Esophagus (tissue), 2 donors: ENCODE results near the gene CCDC85B. TPM values are rescaled to one million over a fixed set of nuclear protein-coding genes. Genes with fewer than 3 reads are reported as not detected.
A peak's percentile ranks its signal among the peaks of the same experiment; 100 is the strongest.

Source experiments
- H3K27ac ChIP-seq, 2 donors: one replicate each; pipeline ENCODE4 v1.5.1; 2013; ENCODE audit warnings: low read depth in 2 of 2, mild to moderate bottlenecking in 2 of 2, inconsistent platforms in 1 of 2, low read length in 1 of 2, moderate library complexity in 1 of 2
- H3K27me3 ChIP-seq, 2 donors: one replicate each; pipeline ENCODE4 v1.6.1; 2013; ENCODE audit warnings: low read length in 2 of 2, control low read depth in 1 of 2, mild to moderate bottlenecking in 1 of 2; ENCODE audit not compliant: insufficient read depth in 2 of 2, control insufficient read depth in 1 of 2
- H3K36me3 ChIP-seq, 2 donors: one replicate each; pipeline ENCODE4 v1.6.1; 2013; ENCODE audit warnings: low read length in 1 of 2; ENCODE audit not compliant: control insufficient read depth in 2 of 2, insufficient read depth in 2 of 2
- H3K4me1 ChIP-seq, 2 donors: one replicate each; pipeline ENCODE4 v1.6.1; 2013; ENCODE audit warnings: low read length in 1 of 2; ENCODE audit not compliant: control insufficient read depth in 2 of 2, insufficient read depth in 2 of 2
- H3K4me3 ChIP-seq, 2 donors: one replicate each; pipeline ENCODE4 v1.5.1; 2013; ENCODE audit warnings: low read length in 2 of 2, mild to moderate bottlenecking in 2 of 2, low read depth in 1 of 2, moderate library complexity in 1 of 2
- H3K9me3 ChIP-seq, 2 donors: one replicate each; pipeline ENCODE4 v1.6.1; 2013; ENCODE audit warnings: mild to moderate bottlenecking in 2 of 2, low read depth in 1 of 2, low read length in 1 of 2, moderate library complexity in 1 of 2; ENCODE audit not compliant: control insufficient read depth in 2 of 2, insufficient read depth in 1 of 2
- WGBS, 2 donors: extraction: QIAGEN DNeasy Blood & Tissue Kit; methylation state at CpG; one replicate each; pipeline ENCODE4 v1.1.7; 2013; 5-methylcytosine and 5-hydroxymethylcytosine counted together
- polyA plus RNA-seq, 2 donors: library from polyadenylated mRNA; stranded (reverse); fragments of 200-250 nt; gene quantifications; one replicate each; pipeline ENCODE4 v1.2.3, GENCODE V29; 2013
- donor health status: healthy with polysubstance abuse.
- donor health status: Bipolar disorder and iron deficiency.

Gene CCDC85B
- polyA plus RNA-seq, 2 donors, result 13.5 to 22.7 TPM

- peaks cover 4 to 14% of the 10 kb centered on the region in 2 donors for H3K4me1 ChIP-seq
- 1% methylated on average over 33 to 49 of the region's 49 CpGs for WGBS, 2 donors
Measured at GRCh38 chr11:65857500-65857852, 33.0 kb upstream of the CCDC85B start.

DNA sequence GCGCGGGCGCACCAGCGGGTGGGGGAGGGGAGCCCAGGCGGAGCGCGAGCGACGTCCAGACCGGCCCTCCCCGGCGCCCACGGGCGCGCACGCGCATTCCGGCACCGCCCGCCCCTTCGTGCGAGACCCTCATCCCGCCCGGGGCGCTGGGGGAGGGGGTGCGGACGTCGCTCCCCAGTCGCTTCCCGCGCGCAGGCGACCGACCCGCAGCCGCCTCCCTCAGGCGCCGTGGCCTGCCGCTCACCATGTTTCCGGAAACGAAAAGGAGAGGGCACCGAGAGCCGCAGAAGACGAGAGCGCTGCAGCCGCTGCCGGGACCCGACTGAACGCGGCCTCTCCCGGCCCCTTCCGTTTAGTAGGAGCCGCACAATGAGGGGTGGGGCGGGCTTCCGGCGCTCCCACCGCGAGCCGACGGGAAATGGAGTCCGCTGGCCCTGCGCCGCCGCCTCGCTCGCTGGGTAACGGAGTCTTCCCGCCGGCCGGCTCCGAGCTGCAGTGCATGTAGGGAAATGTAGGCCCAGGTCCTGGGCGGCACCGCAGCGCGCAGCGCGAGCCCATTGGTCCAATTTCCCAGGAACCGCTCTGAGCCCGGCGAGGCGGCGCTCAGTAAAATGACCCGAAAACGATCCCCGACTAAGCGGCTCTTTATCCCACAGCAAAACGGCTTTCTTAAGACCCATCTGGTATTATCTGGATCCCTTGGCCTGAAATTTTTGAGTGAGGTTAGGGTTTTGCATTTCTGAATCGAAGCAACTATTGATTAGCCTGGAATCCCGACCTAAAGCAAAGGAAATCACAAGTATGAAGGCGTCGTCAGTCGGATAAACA lies 32.4 kb upstream of the CCDC85B start, which contains the start of gene CFL1:
TSS of gene CFL1 (minus strand) at position 328 of the 828 bp plus-strand sequence. CDS start at position 247, 81 bp downstream.
- Histone ChIP-seq H3K27ac (peak within 1 kb of the TSS; percentile 98), H3K4me3 (peak within 1 kb of the TSS; percentile 80 to 99), H3K27me3 (no peaks in the 10 kb centered on the region), H3K4me1 (peaks cover 4 to 14% of the 10 kb centered on the region in 2 donors), H3K36me3 (peaks cover 23 to 33% of the 10 kb centered on the region in 2 donors), H3K9me3 (no peaks in the 10 kb centered on the region)
- WGBS, 2 donors, result 0 to 1% methylated on average over 87 to 92 of the region's 92 CpGs

More at GRCh38 chr11:65857500-65857852, 33.0 kb upstream of the CCDC85B start:
- H3K36me3 ChIP-seq, result peaks cover 23 to 35% of the 10 kb centered on the region in 2 donors
- H3K4me3 ChIP-seq, result peak overlapping the region; percentile 80 to 99
- no peaks in the 10 kb centered on the region for H3K9me3 ChIP-seq
- H3K27ac ChIP-seq, result peak overlapping the region; percentile 93 to 98
- no peaks in the 10 kb centered on the region for H3K27me3 ChIP-seq

- WGBS, 2 donors, result 0 to 1% methylated on average over 10 of the region's 10 CpGs
- H3K4me3 ChIP-seq, result peak overlapping the region; percentile 64 to 90
- H3K27me3 ChIP-seq, result no peaks in the 10 kb centered on the region
- peak overlapping the region; percentile 97 to 98 for H3K27ac ChIP-seq
- no peaks in the 10 kb centered on the region for H3K9me3 ChIP-seq
- peaks cover 21 to 33% of the 10 kb centered on the region in 2 donors for H3K36me3 ChIP-seq
- peaks cover 4 to 14% of the 10 kb centered on the region in 2 donors for H3K4me1 ChIP-seq
Measured at GRCh38 chr11:65858681-65859087, 31.8 kb upstream of the CCDC85B start.

DNA sequence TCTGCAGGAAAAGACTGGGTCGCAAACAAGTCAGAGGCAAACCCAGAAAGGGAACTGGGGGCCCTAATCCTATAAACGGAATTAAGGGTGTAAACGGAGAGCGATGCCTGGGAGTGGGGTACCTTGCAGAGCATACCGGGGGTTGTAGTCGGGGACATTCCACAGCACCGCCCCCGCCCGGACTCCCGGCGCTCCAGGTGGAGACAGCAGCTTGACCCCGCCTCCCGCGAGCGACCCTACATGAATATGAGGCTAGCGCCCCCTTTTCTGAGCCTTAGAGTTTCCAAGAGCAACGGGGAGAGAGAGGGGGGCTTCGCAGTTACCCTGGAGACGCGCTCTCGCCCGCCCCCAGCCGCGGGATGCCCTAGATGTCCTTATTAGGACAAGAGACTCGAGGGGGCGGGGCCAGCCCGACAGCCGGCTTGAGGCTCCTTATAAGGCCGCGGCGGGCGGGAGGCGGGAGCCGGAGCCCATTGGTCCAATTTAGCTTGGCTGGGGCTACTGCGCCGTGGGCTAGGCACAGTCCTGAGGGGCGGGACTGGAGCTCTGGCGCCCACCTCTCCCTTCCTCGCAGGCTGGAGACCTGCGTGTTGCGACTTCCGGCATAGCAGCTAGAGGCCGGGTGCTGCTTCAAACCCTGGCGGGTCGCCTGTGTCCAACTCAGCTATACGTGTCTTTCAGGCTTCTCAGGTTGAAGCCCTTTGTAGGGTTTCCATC lies 31.2 kb upstream of the CCDC85B start:
- peaks cover 17 to 34% of the 10 kb centered on the region in 2 donors for H3K36me3 ChIP-seq
- peak overlapping the region; percentile 64 to 90 for H3K4me3 ChIP-seq
- H3K27ac ChIP-seq, result peak overlapping the region; percentile 97 to 98
- H3K27me3 ChIP-seq, result no peaks in the 10 kb centered on the region
- WGBS, 2 donors, result 0 to 1% methylated on average over 46 of the region's 46 CpGs
- peaks cover 4 to 14% of the 10 kb centered on the region in 2 donors for H3K4me1 ChIP-seq
- H3K9me3 ChIP-seq, result no peaks in the 10 kb centered on the region

- Histone ChIP-seq H3K4me1 (peaks cover 4 to 14% of the 10 kb centered on the region in 2 donors), H3K36me3 (peaks cover 11 to 35% of the 10 kb centered on the region in 2 donors), H3K4me3 (peak overlapping the region; percentile 64 to 90), H3K27me3 (no peaks in the 10 kb centered on the region), H3K9me3 (no peaks in the 10 kb centered on the region), H3K27ac (peak overlapping the region; percentile 97 to 98)
- 1 to 2% methylated on average over 16 of the region's 16 CpGs for WGBS, 2 donors
Measured at GRCh38 chr11:65859812-65860277, 30.6 kb upstream of the CCDC85B start.

DNA sequence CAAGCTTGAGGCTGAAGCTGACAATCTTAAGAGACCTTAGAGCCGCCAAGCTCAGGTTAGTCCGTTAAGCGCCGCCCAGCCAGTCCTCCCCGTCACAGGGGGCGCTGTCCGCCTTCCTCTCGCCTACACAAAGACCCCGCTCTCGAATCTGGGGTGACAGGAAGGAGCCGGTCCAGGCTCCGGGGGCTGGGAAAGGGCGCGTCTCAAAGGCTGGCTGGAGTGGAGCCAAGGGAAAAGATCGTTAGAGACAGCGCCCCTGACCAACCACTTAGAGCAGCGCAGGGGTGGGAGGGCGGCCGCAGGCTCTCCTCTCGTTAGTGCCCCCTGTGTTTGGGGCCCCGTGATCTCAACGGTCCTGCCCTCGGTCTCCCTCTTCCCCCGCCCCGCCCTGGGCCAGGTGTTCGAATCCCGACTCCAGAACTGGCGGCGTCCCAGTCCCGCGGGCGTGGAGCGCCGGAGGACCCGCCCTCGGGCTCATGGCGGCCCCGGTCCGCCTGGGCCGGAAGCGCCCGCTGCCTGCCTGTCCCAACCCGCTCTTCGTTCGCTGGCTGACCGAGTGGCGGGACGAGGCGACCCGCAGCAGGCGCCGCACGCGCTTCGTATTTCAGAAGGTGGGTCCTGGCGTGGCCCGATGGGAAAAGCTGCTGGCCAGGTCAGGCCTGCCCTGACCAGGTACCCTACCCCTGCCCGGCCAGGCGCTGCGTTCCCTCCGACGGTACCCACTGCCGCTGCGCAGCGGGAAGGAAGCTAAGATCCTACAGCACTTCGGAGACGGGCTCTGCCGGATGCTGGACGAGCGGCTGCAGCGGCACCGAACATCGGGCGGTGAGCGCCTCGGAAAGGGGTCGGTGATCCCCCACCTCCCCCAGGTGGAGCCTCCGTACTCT lies 30.0 kb upstream of the CCDC85B start, which contains the start of gene MUS81:
TSS of gene MUS81 (plus strand) at position 156 of the 887 bp plus-strand sequence. CDS start at position 477, 321 bp downstream.
- peak within 1 kb of the TSS; percentile 64 to 90 for H3K4me3 ChIP-seq
- H3K4me1 ChIP-seq, result peaks cover 1 to 14% of the 10 kb centered on the region in 2 donors
- WGBS, 2 donors, result 0% methylated on average over 74 to 78 of the region's 78 CpGs
- H3K27ac ChIP-seq, result peak within 1 kb of the TSS; percentile 97 to 98
- H3K36me3 ChIP-seq, result peaks cover 5 to 35% of the 10 kb centered on the region in 2 donors
- H3K27me3 ChIP-seq, result no peaks in the 10 kb centered on the region
- no peaks in the 10 kb centered on the region for H3K9me3 ChIP-seq

DNA sequence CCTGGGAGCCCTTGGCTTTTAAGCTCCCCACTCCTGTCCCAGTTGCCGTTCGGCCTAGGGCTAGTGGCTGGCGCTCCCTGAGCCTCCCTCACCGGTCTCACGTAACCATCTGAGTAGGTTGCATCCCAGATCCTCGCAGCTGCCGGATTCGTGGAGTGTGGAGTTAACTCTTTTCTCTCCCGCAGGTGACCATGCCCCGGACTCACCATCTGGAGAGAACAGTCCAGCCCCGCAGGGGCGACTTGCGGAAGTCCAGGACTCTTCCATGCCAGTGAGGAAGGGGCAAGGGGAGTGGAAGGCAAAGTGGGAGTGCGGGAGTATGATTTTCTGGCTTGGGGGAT lies 29.3 kb upstream of the CCDC85B start:
- Histone ChIP-seq H3K4me1 (peaks cover 0 to 14% of the 10 kb centered on the region in 2 donors), H3K27ac (peak overlapping the region; percentile 97 to 98), H3K4me3 (peak overlapping the region; percentile 64 to 90), H3K9me3 (no peaks in the 10 kb centered on the region), H3K27me3 (no peaks in the 10 kb centered on the region), H3K36me3 (peaks cover 0 to 34% of the 10 kb centered on the region in 2 donors)
- WGBS, 2 donors, result 5 to 11% methylated on average over 14 of the region's 14 CpGs

DNA sequence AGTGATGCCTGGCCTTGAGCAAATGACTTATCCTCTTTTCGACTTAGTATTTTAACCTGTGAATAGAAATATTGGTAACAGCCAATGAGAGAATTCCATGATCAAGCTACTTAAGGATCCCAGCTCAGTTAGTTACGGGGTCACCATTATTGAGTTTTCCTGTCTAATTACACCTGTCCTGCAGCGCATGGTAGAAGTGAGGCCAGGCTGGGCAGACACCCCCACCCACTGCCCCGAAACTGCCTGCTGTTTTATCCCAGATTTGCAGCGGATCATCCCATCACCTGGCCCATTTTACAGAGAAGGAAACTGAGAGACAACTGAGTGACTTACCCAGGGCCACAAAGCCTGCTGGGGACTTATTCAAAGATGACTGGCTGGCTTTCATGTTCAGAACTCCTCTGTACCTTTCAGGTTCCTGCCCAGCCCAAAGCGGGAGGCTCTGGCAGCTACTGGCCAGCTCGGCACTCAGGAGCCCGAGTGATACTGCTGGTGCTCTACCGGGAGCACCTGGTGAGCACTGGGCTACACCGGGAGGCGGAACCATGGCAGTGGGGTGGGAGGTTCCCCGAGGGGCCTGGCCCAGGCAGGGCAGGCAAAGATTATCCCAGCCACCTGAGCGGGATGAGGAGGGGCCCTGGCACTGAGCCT lies 28.8 kb upstream of the CCDC85B start:
- WGBS, 2 donors, result 77 to 82% methylated on average over 13 of the region's 13 CpGs
- Histone ChIP-seq H3K27me3 (no peaks in the 10 kb centered on the region), H3K9me3 (no peaks in the 10 kb centered on the region), H3K36me3 (peaks cover 0 to 37% of the 10 kb centered on the region in 2 donors), H3K27ac (peak overlapping the region; percentile 97 to 98), H3K4me3 (peak overlapping the region; percentile 64 to 90), H3K4me1 (peaks cover 0 to 10% of the 10 kb centered on the region in 2 donors)
